Peyer's patch (tissue), 4 donors: ENCODE measurements around the gene GNRH2.

Experiments
- POLR2A ChIP-seq, 2 donors: fragments of 450-650 bp; IDR thresholded peaks; one replicate each; pipeline ENCODE4 v1.5.1; 2017; ENCODE audit warnings: antibody characterized with exemption in 2 of 2, mild to moderate bottlenecking in 2 of 2, moderate library complexity in 2 of 2
- TF ChIP-seq, protein P1 (sequence below), 6 experiments: fragments of 450-650 bp in 4 of 6; fragments of 200-600 bp in 2 of 6; sonication (generic) in 1 of 6; IDR thresholded peaks; one replicate each; pipeline ENCODE4 v1.5.1; 2017 to 2019; ENCODE audit warnings: antibody characterized with exemption in 6 of 6, mild to moderate bottlenecking in 3 of 6, moderate library complexity in 1 of 6

DNA sequence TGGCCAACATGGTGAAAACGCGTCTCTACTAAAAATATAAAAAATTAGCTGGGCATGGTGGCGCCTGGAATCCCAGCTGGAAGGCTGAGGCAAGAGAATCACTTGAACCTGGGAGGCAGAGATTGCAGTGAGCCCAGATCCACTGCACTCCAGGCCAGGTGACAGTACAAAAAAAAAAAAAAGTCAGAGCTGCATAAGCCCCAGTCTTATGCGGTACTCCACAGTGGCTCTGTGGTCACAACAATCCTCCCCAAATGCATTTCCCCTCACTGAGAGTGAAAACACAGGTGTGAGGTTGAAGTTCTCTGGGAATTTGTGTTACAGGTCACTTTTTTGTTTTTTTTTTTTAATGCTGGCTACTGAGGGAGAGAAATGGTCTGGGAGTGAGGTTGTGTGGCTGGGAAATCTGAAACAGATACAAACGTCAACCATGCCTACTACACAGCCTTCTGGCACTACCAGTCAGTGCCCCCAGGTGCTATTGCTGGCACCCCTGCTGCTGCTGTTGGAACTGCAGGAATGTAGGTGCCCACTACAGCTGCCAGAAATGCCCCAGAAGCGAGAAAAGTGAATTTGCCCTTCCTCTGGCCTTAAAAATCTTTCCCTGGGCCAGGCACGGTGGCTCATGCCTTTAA lies 8.1 kb downstream of the GNRH2 start:
- TF ChIP-seq, protein P1, sequence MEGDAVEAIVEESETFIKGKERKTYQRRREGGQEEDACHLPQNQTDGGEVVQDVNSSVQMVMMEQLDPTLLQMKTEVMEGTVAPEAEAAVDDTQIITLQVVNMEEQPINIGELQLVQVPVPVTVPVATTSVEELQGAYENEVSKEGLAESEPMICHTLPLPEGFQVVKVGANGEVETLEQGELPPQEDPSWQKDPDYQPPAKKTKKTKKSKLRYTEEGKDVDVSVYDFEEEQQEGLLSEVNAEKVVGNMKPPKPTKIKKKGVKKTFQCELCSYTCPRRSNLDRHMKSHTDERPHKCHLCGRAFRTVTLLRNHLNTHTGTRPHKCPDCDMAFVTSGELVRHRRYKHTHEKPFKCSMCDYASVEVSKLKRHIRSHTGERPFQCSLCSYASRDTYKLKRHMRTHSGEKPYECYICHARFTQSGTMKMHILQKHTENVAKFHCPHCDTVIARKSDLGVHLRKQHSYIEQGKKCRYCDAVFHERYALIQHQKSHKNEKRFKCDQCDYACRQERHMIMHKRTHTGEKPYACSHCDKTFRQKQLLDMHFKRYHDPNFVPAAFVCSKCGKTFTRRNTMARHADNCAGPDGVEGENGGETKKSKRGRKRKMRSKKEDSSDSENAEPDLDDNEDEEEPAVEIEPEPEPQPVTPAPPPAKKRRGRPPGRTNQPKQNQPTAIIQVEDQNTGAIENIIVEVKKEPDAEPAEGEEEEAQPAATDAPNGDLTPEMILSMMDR (IDR thresholded peaks at IDR 0.05) = no peak
- no peak for TF ChIP-seq POLR2A (IDR thresholded peaks at IDR 0.05)
